Measurements from ENCODE around the gene PRDM2.

GRCh38 chr1:13772271-13772670 is 72.3 kb downstream of the PRDM2 start:
- TF ChIP-seq CTCF (IDR thresholded peaks at IDR 0.05; ENCODE audit: low read length) (no peak), EZH2 (optimal IDR thresholded peaks at IDR 0.05; ENCODE audit: low read depth, low read length) (no peak), EZH2phosphoT487 (IDR thresholded peaks at IDR 0.05; ENCODE audit: low read length) (no peak)
